AG04450 (cell line): ENCODE data around the gene CABLES1. TPM values are rescaled to one million over a fixed set of nuclear protein-coding genes. Genes with fewer than 3 reads are reported as not detected.

Experiments
- CTCF ChIA-PET: fragments of 300-600, 350-600 bp; formaldehyde crosslinking; extraction: SDS; loops from one replicate; lab custom pipeline; 2022; ENCODE audit warnings: antibody characterized with exemption, inconsistent platforms; lab: Charles Lee
- POLR2A ChIA-PET: fragments of 350-600 bp; formaldehyde crosslinking; extraction: SDS; loops from one replicate; lab custom pipeline; 2021; ENCODE audit warnings: antibody characterized with exemption, inconsistent platforms; lab: Yijun Ruan, JAX
- DNase-seq: peaks from one replicate; pipeline ENCODE4 v3.0.0-alpha.2; 2011; ENCODE audit warnings: low read depth, low spot score
- H3K27ac ChIP-seq: one replicate; pipeline ENCODE4 v1.5.1; 2012; ENCODE audit warnings: low read depth, low read length, control low read depth
- H3K27me3 ChIP-seq: one replicate; pipeline ENCODE4 v1.6.0; 2012; ENCODE audit warnings: low read length; ENCODE audit not compliant: control insufficient read depth, insufficient read depth
- H3K4me3 ChIP-seq: 2 replicates; pipeline ENCODE4 v1.5.1; 2011; ENCODE audit warnings: mild to moderate bottlenecking, low read depth, low read length, control low read depth
- H3K9me3 ChIP-seq: 2 replicates; pipeline ENCODE4 v1.5.1; 2012; ENCODE audit warnings: low read length; ENCODE audit not compliant: control insufficient read depth, insufficient read depth
- CTCF ChIP-seq: IDR thresholded peaks from 2 replicates; pipeline ENCODE4 v1.5.1; 2011; ENCODE audit warnings: low read depth, low read length, control low read depth, inconsistent platforms
- polyA plus RNA-seq: library from polyadenylated mRNA; depleted of rRNA; stranded (reverse); fragments of >200 nt; gene quantifications from 2 replicates; pipeline ENCODE4 v1.2.3, GENCODE V29; 2011

CABLES1 gene
- polyA plus RNA-seq, 1 experiment = 29.6 TPM

GRCh38 chr18:23182606-23183005 is 47.3 kb downstream of the CABLES1 start:
- DNase-seq = no peak
- CTCF ChIA-PET = interaction anchor here (1.1 kb wide), 1 partner anchor 197 kb away, joined by 4 read pairs; no protein-coding TSS in a partner anchor
- peak overlapping the region; percentile 84 for H3K27ac ChIP-seq
- H3K27me3 ChIP-seq = no peaks in the 10 kb centered on the region
- TF ChIP-seq CTCF = no peak
- no peaks in the 10 kb centered on the region; the same call in 1 of the 2 replicates for H3K9me3 ChIP-seq
- H3K4me3 ChIP-seq = no peak overlapping the region
- POLR2A ChIA-PET = no interaction called here

- peak; percentile 63 for DNase-seq
- ChIA-PET POLR2A (no interaction called here), CTCF (no interaction called here)
Measured at GRCh38 chr18:23183411-23184150, 48.3 kb downstream of the CABLES1 start.

GRCh38 chr18:23186781-23187180 is 51.5 kb downstream of the CABLES1 start:
- Histone ChIP-seq H3K27ac (no peak overlapping the region), H3K27me3 (no peaks in the 10 kb centered on the region), H3K9me3 (no peaks in the 10 kb centered on the region; the same call in 1 of the 2 replicates), H3K4me3 (no peak overlapping the region)
- no peak for DNase-seq
- CTCF ChIA-PET = no interaction called here
- TF ChIP-seq CTCF = no peak
- POLR2A ChIA-PET = no interaction called here

More at GRCh38 chr18:23183411-23184150, 48.3 kb downstream of the CABLES1 start:
- TF ChIP-seq CTCF = no peak
- Histone ChIP-seq H3K9me3 (no peaks in the 10 kb centered on the region; the same call in 1 of the 2 replicates), H3K27ac (peak overlapping the region; percentile 84), H3K4me3 (no peak overlapping the region), H3K27me3 (no peaks in the 10 kb centered on the region)

- H3K4me3 ChIP-seq = no peak overlapping the region
- H3K27me3 ChIP-seq = no peaks in the 10 kb centered on the region
- POLR2A ChIA-PET = no interaction called here
- no peaks in the 10 kb centered on the region; the same call in 1 of the 2 replicates for H3K9me3 ChIP-seq
- CTCF ChIA-PET = no interaction called here
- no peak for TF ChIP-seq CTCF
- DNase-seq = no peak
- no peak overlapping the region for H3K27ac ChIP-seq
Measured at GRCh38 chr18:23188068-23188760, 52.9 kb downstream of the CABLES1 start.

- no peak for TF ChIP-seq CTCF
Measured at GRCh38 chr18:23189099-23189498, 53.8 kb downstream of the CABLES1 start.

More at GRCh38 chr18:23189099-23189498, 53.8 kb downstream of the CABLES1 start:
- ChIA-PET CTCF (no interaction called here), POLR2A (no interaction called here)
- no peaks in the 10 kb centered on the region for H3K27me3 ChIP-seq
- no peak overlapping the region for H3K27ac ChIP-seq
- DNase-seq = no peak
- H3K4me3 ChIP-seq = no peak overlapping the region
- no peaks in the 10 kb centered on the region; the same call in 1 of the 2 replicates for H3K9me3 ChIP-seq
